HepG2 (cell line): Measurements from ENCODE around the gene DLX3. TPM values are rescaled to one million over a fixed set of nuclear protein-coding genes. Genes with fewer than 3 reads are reported as not detected.

Experiments
- ARID4A ChIP-seq: sonication (generic); formaldehyde crosslinking; IDR thresholded peaks from 2 replicates; pipeline ENCODE4 v1.5.0; 2020; ENCODE audit warnings: mild to moderate bottlenecking, missing genetic modification reagents, borderline replicate concordance
- CENPT ChIP-seq: sonication (generic); formaldehyde crosslinking; IDR thresholded peaks from 2 replicates; pipeline ENCODE4 v1.8.0; 2022; ENCODE audit warnings: low read depth, mild to moderate bottlenecking, moderate library complexity, missing genetic modification reagents
- ELF3 ChIP-seq: IDR thresholded peaks from 2 replicates; pipeline ENCODE4 v1.6.1; 2016; ENCODE audit warnings: missing genetic modification reagents, missing compliant biosample characterization
- ERF ChIP-seq: IDR thresholded peaks from 2 replicates; pipeline ENCODE4 v1.6.1; 2018; ENCODE audit warnings: missing biosample characterization, missing genetic modification reagents
- GTF3A ChIP-seq: sonication (generic); formaldehyde crosslinking; conservative IDR thresholded peaks from 2 replicates; pipeline ENCODE4 v1.4.0; 2020; ENCODE audit warnings: mild to moderate bottlenecking, missing genetic modification reagents
- NBN ChIP-seq: fragments of 450-650 bp; conservative IDR thresholded peaks from 2 replicates; pipeline ENCODE4 v1.6.1; 2017
- RARG ChIP-seq: sonication (generic); formaldehyde crosslinking; IDR thresholded peaks from 2 replicates; pipeline ENCODE4 v1.4.0; 2020; ENCODE audit warnings: low read depth, mild to moderate bottlenecking, missing genetic modification reagents
- SALL2 ChIP-seq: sonication (generic); formaldehyde crosslinking; IDR thresholded peaks from 2 replicates; pipeline ENCODE4 v1.8.1; 2023; ENCODE audit warnings: mild to moderate bottlenecking, missing genetic modification reagents, inconsistent platforms
- SIX4 ChIP-seq: sonication (generic); formaldehyde crosslinking; IDR thresholded peaks from 2 replicates; pipeline ENCODE4 v1.4.0; 2020; ENCODE audit warnings: missing genetic modification reagents
- STAG1 ChIP-seq: sonication (generic); formaldehyde crosslinking; IDR thresholded peaks from 2 replicates; pipeline ENCODE4 v1.4.0; 2020; ENCODE audit warnings: missing genetic modification reagents
- TRIM22 ChIP-seq: fragments of 450-650 bp; IDR thresholded peaks from 2 replicates; pipeline ENCODE4 v1.6.1; 2017
- ZMAT3 ChIP-seq: sonication (generic); formaldehyde crosslinking; conservative IDR thresholded peaks from 2 replicates; pipeline ENCODE4 v1.7.0; 2021; ENCODE audit warnings: missing genetic modification reagents
- ZMYM4 ChIP-seq: sonication (generic); formaldehyde crosslinking; IDR thresholded peaks from 2 replicates; pipeline ENCODE4 v1.8.1; 2023; ENCODE audit warnings: mild to moderate bottlenecking, missing genetic modification reagents
- ZNF143 ChIP-seq: sonication (generic); formaldehyde crosslinking; IDR thresholded peaks from 2 replicates; pipeline ENCODE4 v1.4.0; 2020; ENCODE audit warnings: missing genetic modification reagents
- ZNF207 ChIP-seq: fragments of 450-650 bp; IDR thresholded peaks from 2 replicates; pipeline ENCODE4 v1.6.1; 2016; ENCODE audit warnings: antibody characterized with exemption, borderline replicate concordance
- ZNF710 ChIP-seq: sonication (generic); formaldehyde crosslinking; IDR thresholded peaks from 2 replicates; pipeline ENCODE4 v1.5.0; 2020; ENCODE audit warnings: mild to moderate bottlenecking, missing genetic modification reagents, borderline replicate concordance
- ZSCAN9 ChIP-seq: IDR thresholded peaks from 2 replicates; pipeline ENCODE4 v1.6.1; 2016; ENCODE audit warnings: borderline replicate concordance
- polyA plus RNA-seq, 8 experiments: library from polyadenylated mRNA; depleted of rRNA in 3 of 8; stranded (reverse) in 7 of 8; unstranded in 1 of 8; fragments of >200 nt; fragmentation: Illumina TruSeq in 4 of 8; extraction: Trizol in 4 of 8; gene quantifications; 2 replicates each; pipeline versions ENCODE4 v1.2.1 to v1.2.3, GENCODE V29; 2011 to 2016; ENCODE audit warnings: low read depth in 4 of 8, missing spikeins in 1 of 8, mixed read lengths in 1 of 8; ENCODE audit not compliant: insufficient read depth in 1 of 8
- total RNA-seq, 5 experiments: library from RNA; depleted of rRNA; stranded (reverse); fragments of >200 nt; fragmentation: Illumina TruSeq; extraction: Trizol; gene quantifications; 2 replicates each; pipeline ENCODE4 v1.2.3, GENCODE V29; 2016; ENCODE audit warnings: low read depth in 1 of 5
- TF ChIP-seq, protein P1 (sequence below): sonication (generic); formaldehyde crosslinking; IDR thresholded peaks from 2 replicates; pipeline ENCODE4 v1.4.0; 2020; ENCODE audit warnings: missing genetic modification reagents, borderline replicate concordance
- TF ChIP-seq, protein P2 (sequence below): IDR thresholded peaks from 2 replicates; pipeline ENCODE4 v1.6.1; 2016

DLX3 gene
- total and polyA plus RNA-seq, 2 of the 13 experiments (the other 11 are each of a cell fraction or from before 2014, with no cell fraction given): 0.03 TPM; not detected in 1

DNA sequence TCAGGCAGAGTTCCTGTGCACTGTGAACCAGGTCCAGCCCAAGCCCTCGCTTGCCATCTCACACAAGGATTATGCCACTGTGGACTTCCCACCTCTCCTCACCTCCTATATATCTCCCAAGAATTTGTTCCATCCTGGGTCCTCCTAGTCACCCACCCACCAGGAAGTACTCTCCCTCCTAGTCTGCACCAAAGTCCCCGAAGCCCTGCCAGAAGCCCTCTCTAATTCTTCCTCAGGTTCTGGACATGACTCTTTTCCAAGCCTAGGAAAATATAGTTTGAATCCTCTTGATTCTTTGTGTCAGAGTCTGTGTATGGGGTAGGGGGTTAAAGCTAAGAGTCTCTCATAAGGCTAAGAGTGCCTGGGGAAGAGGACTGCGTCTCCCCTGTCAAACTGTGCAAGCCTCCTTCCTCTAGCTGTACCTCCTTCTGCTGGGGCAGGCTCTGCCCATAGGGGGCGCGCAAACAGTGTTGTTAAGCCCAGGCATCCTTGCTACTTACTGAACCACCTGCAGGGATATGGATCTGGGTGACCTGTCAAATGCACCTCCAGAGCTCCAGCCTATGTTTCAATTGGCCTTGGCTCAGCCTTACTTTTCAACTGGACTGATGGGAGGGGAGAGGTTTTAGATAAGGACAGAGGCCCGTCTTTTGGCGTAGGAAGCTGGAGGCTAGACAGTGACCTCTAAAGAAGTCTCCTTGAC, 42.7 kb downstream of the DLX3 start (continued):
- TF ChIP-seq, protein P1, sequence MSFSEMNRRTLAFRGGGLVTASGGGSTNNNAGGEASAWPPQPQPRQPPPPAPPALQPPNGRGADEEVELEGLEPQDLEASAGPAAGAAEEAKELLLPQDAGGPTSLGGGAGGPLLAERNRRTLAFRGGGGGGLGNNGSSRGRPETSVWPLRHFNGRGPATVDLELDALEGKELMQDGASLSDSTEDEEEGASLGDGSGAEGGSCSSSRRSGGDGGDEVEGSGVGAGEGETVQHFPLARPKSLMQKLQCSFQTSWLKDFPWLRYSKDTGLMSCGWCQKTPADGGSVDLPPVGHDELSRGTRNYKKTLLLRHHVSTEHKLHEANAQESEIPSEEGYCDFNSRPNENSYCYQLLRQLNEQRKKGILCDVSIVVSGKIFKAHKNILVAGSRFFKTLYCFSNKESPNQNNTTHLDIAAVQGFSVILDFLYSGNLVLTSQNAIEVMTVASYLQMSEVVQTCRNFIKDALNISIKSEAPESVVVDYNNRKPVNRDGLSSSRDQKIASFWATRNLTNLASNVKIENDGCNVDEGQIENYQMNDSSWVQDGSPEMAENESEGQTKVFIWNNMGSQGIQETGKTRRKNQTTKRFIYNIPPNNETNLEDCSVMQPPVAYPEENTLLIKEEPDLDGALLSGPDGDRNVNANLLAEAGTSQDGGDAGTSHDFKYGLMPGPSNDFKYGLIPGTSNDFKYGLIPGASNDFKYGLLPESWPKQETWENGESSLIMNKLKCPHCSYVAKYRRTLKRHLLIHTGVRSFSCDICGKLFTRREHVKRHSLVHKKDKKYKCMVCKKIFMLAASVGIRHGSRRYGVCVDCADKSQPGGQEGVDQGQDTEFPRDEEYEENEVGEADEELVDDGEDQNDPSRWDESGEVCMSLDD (CRISPR knock-in tag): no peak
- TF ChIP-seq SALL2 (CRISPR knock-in tag): no peak
- no peak for TF ChIP-seq SIX4 (CRISPR knock-in tag)
- TF ChIP-seq CENPT (CRISPR knock-in tag): no peak
- peak; percentile 75 for TF ChIP-seq STAG1 (CRISPR knock-in tag)
- TF ChIP-seq ZSCAN9 (CRISPR knock-in tag): peak; percentile 54; the same call in 1 of the 2 replicates
- TF ChIP-seq ARID4A (CRISPR knock-in tag): no peak; the same call in 1 of the 2 replicates
- 0 out of 2 replicates have a peak, but pooled peaks have one; percentile 14 for TF ChIP-seq ELF3 (CRISPR knock-in tag)
- TF ChIP-seq NBN: no peak
- no peak for TF ChIP-seq ZNF710 (CRISPR knock-in tag)
- TF ChIP-seq, protein P2, sequence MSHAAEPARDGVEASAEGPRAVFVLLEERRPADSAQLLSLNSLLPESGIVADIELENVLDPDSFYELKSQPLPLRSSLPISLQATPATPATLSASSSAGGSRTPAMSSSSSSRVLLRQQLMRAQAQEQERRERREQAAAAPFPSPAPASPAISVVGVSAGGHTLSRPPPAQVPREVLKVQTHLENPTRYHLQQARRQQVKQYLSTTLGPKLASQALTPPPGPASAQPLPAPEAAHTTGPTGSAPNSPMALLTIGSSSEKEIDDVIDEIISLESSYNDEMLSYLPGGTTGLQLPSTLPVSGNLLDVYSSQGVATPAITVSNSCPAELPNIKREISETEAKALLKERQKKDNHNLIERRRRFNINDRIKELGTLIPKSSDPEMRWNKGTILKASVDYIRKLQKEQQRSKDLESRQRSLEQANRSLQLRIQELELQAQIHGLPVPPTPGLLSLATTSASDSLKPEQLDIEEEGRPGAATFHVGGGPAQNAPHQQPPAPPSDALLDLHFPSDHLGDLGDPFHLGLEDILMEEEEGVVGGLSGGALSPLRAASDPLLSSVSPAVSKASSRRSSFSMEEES (CRISPR knock-in tag): no peak
- no peak for TF ChIP-seq ZMYM4
- no peak for TF ChIP-seq ZNF143 (CRISPR knock-in tag)
- TF ChIP-seq RARG: no peak
- no peak for TF ChIP-seq ERF
- no peak for TF ChIP-seq ZMAT3 (CRISPR knock-in tag)
- TF ChIP-seq ZNF207: no peak
- no peak for TF ChIP-seq TRIM22
- TF ChIP-seq GTF3A (CRISPR knock-in tag): no peak
